HG03095 (cell line): ENCODE data around the gene MGLL.

Experiments used
- ATAC-seq: cut with Tn5 transposase; IDR thresholded peaks from one replicate; pipeline ENCODE4 v1.9.1; 2021; ENCODE audit warnings: moderate library complexity; ENCODE audit not compliant: unreplicated experiment

Gene MGLL

DNA sequence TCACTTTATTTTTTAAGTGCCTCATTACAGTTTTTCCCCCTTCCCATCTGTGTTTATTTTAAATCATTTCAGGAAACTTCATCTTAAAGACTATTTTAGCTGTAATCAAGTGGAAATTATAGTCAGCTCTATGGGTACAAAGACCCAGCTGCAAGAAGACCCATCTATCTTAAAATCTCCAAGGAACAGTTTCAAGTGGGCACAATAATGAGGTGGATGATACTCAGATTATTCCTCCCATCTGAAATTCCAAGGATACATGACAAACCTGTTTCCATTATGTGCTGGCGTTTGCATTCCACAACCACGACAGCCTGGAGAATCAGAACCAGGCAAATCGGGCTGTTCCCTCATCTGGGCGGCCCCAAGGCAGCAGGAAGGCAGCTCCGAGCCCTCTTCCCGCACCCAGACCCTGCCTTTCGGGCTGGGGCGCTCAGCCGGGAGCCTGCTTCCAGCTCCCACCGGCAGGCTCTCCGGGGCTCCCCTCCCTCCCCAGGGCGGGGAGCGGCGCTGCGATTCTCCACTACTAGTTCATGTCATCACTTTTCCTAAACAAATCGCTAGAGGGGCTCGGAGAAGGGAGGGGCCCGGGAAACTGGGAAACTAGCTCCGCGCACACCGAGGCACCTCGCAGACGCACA lies at the start of gene MGLL:
Gene MGLL, minus strand, starts transcription at position 475 of the 641 bp plus-strand sequence. Its CDS starts 197 bp downstream, at position 278.
- ATAC-seq: no peak

- ATAC-seq: no peak
Observed at GRCh38 chr3:127870156-127870555, 47.8 kb upstream of the MGLL start.

DNA sequence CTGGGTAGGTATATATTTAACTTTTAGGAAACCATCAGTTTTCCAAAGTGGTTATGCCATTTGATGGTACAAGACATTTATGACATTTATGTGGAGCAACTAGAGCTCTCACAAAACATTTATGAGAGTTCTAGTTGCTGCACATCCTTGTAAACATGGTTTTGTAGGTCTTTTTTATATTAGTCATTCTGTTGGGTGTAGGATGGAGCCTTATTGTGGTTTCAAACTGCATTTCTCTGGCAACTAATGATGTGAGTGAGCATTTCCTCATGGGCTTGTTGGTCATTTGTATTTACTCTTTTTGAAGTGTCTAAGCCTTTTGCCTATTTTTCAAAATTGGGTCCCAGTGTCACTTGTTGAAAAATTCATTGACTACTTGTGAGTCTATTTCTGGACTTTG lies 45.7 kb upstream of the MGLL start:
- ATAC-seq: no peak

- ATAC-seq: no peak
Observed at GRCh38 chr3:127867412-127867811, 45.1 kb upstream of the MGLL start.

GRCh38 chr3:127865941-127866340 lies 43.6 kb upstream of the MGLL start:
- no peak for ATAC-seq

DNA sequence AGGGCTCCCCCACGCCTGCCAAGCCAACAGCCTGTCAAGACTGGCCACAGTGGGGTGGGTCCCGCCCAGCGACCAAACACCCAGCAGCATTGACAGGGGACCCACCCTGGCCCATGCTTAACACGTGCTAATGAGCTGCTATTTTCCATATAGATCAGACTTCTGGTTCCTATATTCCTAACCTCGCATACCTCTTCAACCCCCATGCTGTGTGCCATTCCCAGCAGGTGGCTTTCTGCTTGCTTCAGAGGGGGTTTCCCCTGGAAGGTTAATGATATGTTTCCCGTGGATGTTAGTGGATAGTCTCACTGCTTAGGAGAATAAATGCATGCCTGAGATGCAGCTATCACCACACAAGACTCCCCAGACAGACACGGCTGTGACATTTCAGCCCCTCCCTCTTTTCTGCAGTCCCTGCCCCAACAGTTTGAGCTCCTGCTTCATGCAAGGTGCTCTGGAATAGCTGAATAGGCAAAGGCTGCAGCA lies 37.9 kb upstream of the MGLL start:
- no peak for ATAC-seq

GRCh38 chr3:127859730-127860129 lies 37.4 kb upstream of the MGLL start:
- no peak for ATAC-seq

DNA sequence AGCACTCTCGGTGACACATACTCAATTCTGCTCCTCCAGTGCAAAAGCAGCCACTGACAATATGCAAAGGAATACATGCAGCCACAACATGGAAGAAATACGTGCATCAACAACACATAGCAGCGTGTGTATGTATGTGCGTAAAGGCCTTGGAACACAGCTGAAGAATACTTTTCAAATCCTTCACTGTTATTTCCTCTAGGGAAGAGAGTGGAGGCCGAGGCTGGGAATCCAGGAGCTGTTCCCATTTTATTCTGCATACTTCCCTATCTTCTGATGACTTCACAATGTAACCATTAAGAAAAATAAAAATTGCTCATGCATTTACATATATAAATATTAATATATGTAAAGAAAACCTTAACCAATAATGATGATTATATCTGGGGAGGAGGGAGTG lies 36.6 kb upstream of the MGLL start:
- ATAC-seq: no peak

DNA sequence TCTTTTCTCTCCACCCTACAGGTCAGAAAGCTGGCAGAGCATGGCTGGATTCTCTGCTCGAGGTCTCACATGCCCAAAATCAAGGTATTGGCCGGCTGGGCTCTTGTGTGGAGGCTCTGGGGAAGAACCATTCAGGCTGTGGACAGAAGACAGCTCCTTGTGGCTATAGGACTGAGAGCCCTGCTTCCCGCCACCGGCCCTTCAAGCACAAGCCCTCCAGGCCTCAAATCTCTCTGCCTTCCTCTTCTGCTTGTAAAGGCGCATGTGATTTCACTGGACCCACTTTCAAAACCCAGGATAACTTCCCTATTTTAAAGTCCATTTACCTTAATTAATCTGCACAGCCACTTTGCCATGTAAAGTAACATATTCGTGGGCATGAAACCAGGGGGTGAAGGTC lies 36.2 kb upstream of the MGLL start:
- ATAC-seq: no peak

DNA sequence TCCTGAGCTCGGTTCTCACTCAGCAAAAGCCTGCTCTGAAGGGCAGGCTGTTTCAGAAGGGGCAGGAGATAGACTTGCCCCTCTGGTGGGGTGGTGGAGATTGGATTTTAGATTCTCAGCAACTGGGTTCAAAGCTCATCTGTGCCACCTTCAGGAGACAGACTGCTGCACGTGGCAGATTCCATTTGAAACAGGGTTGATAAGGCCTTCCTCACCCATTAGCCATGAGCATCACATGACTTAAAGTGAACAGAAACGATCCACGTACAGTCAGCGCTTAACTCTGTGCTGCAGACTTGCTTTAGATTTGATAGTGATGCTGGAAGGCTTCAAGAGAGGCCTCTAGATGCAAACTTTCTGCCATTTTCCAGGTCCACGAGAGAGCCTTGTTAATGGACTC lies 35.0 kb upstream of the MGLL start:
- ATAC-seq: no peak

DNA sequence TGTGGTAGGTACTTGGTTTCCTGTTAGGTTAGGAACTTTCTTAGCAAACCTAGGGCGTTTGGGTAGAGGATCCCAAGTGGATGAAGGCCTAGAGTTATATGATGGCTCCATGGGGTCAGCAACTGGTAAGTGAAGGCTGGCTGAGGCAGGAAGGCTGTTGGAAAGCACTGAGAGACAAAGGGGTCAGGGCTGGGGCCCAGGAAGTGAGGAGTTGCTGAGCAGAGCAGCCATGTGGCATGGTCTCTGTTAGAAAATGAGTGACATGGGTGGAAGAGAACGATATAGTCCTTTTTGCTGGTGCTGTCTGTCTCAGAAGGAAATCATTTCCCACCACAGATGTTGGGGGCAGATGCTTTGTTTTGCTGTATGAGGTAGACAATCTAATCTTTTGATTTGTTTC lies 34.5 kb upstream of the MGLL start:
- ATAC-seq: no peak

DNA sequence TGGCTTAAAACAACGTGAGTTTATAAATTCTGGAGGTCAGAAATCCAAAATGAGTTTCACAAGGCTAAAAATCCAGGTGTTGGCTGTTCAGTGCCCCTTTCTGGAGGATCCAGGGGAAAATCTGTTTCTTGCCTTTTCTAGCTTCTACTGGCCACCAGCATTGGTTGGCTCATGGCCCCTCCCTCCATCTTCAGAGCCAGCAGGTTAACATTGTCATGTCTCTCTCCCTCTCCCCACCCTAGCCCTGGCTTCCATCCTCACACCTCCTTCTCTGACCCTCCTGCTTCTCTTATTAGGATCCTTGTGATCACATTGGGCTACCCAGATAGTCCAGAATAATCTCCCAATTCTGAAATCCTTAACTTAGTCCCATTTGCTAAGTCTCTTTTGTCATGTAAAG lies 32.9 kb upstream of the MGLL start:
- ATAC-seq: no peak

GRCh38 chr3:127853681-127854080 lies 31.4 kb upstream of the MGLL start:
- ATAC-seq: no peak

GRCh38 chr3:127851899-127852298 lies 29.6 kb upstream of the MGLL start:
- no peak for ATAC-seq

- no peak for ATAC-seq
Observed at GRCh38 chr3:127849368-127849767, 27.1 kb upstream of the MGLL start.

- ATAC-seq: no peak
Observed at GRCh38 chr3:127848131-127849129, 26.1 kb upstream of the MGLL start.

GRCh38 chr3:127847236-127847720 lies 25.0 kb upstream of the MGLL start:
- ATAC-seq: no peak

DNA sequence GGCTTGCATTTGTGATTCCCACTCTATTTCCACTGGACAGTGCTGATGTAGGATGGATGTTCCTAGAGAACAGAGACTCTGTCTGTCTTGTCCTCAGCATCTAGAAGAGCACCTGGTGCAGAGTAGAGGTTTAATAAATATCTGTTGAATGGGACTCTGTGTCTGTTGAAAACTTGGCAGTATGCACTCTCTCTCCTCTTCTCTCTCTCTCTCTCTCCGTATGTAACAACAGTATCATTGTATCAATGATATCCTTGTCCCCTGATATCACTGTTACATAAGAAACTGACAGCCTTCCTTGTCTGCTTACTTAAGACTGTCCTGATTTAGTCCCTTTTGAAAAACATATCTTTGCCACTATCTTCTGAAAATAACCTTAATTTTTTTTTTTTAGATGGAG lies 24.3 kb upstream of the MGLL start:
- no peak for ATAC-seq

GRCh38 chr3:127844326-127844942 lies 22.1 kb upstream of the MGLL start:
- ATAC-seq: peak; percentile 54

- ATAC-seq: no peak
Observed at GRCh38 chr3:127840671-127841070, 18.4 kb upstream of the MGLL start.

DNA sequence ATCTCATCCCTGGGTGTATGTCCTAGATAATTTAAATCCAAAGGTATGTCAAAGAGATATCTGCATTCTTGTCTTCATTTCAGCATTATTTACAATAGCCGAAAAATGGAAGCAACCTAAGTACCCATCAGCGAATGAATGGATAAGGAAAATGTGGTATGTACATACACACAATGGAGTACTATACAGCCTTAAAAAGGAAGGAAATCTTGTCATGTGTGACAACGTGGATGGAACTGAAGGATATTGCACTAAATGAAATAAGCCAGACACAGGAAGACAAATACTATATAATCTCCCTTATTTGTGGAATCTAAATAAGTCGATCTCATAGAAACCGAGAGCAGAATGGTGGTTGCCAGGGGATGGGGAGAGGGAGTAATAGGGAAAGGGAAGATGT lies 16.8 kb upstream of the MGLL start:
- no peak for ATAC-seq
